Gastrocnemius medialis (tissue), 4 donors: ENCODE results near the gene ZNF789. TPM values are rescaled to one million over a fixed set of nuclear protein-coding genes. Genes with fewer than 3 reads are reported as not detected.

Experiments
- ATAC-seq, 2 donors: fragments of 150-250 bp; one replicate each; pipeline ENCODE4 v1.9.1; 2016
- DNase-seq, 2 donors: peaks; one replicate each; pipeline ENCODE4 v3.0.0-alpha.2; 2019
- H3K27ac ChIP-seq, 4 donors: fragments of 200-600 bp; sonication (generic); 1 replicate in 1 of 4; 2 replicates in 3 of 4; pipeline ENCODE4 v1.5.1; 2016 to 2018; ENCODE audit warnings: mild to moderate bottlenecking in 2 of 4, moderate library complexity in 1 of 4
- H3K27me3 ChIP-seq, 3 donors: fragments of 200-600 bp; sonication (generic) in 2 of 3; 1 replicate in 1 of 3; 2 replicates in 2 of 3; pipeline versions ENCODE4 v1.5.1 to v1.6.0; 2016 to 2019; ENCODE audit warnings: mild to moderate bottlenecking in 1 of 3, moderate library complexity in 1 of 3
- H3K36me3 ChIP-seq, 2 donors: fragments of 200-600 bp; sonication (generic) in 1 of 2; one replicate each; pipeline ENCODE4 v1.5.1; 2017 to 2018
- H3K4me1 ChIP-seq, 2 donors: fragments of 200-600 bp; sonication (generic) in 1 of 2; one replicate each; pipeline ENCODE4 v1.5.1; 2016 to 2017; ENCODE audit warnings: mild to moderate bottlenecking in 2 of 2
- H3K4me3 ChIP-seq, 4 donors: fragments of 200-600 bp; sonication (generic) in 3 of 4; 1 replicate in 1 of 4; 2 replicates in 3 of 4; pipeline ENCODE4 v1.5.1; 2016 to 2019; ENCODE audit warnings: mild to moderate bottlenecking in 2 of 4
- H3K9me3 ChIP-seq, 3 donors: fragments of 200-600 bp; sonication (generic) in 2 of 3; 1 replicate in 1 of 3; 2 replicates in 2 of 3; pipeline ENCODE4 v1.5.1; 2016 to 2019
- POLR2A ChIP-seq, 2 donors: fragments of 450-650 bp; IDR thresholded peaks; one replicate each; pipeline ENCODE4 v1.6.1; 2017; ENCODE audit warnings: antibody characterized with exemption in 2 of 2, mild to moderate bottlenecking in 2 of 2, moderate library complexity in 2 of 2
- in situ Hi-C, 4 donors: fragments of 200-750 bp; cut with MboI; loops; one replicate each; pipeline versions ENCODE4 v1.15.0 to v1.8.0; 2017; ENCODE audit warnings: low sequenced_read_pairs in 4 of 4
- intact Hi-C: fragments of 100-400 bp; cut with DNase I; formaldehyde crosslinking; loops from one replicate; pipeline ENCODE4 v1.15.1; 2023; ENCODE audit warnings: low total_unique reads
- total RNA-seq, 4 donors: library from RNA; depleted of rRNA; stranded (reverse); fragments of >200 nt; gene quantifications; one replicate each; pipeline versions ENCODE4 v1.1.0 to v1.2.3, GENCODE V29; 2016
- TF ChIP-seq, protein P1 (sequence below), 5 experiments: fragments of 450-650 bp in 3 of 5; fragments of 200-600 bp in 2 of 5; sonication (generic) in 2 of 5; IDR thresholded peaks in 4 of 5; conservative IDR thresholded peaks in 1 of 5; 1 replicate in 4 of 5; 2 replicates in 1 of 5; pipeline ENCODE4 v1.5.1; 2016 to 2019; ENCODE audit warnings: antibody characterized with exemption in 5 of 5, mild to moderate bottlenecking in 3 of 5, moderate library complexity in 3 of 5

ZNF789 gene
- total RNA-seq, 4 donors from 2014 or later, result 1.2 to 2.8 (median 1.4) TPM

DNA sequence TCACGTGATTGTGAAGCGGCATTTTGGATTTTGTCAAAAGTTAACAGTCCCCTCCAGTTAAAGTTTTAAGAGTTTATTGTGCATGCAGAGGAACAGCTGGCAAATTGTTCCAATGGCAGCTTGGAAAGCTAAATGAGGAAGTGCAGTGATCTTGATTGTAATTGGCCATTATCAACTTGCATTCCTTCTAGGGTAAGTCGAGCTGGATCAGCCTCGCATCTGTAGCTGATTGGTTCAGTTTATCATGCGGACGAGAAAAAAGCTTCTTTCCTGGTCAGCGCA is 566 bp downstream of the ZNF789 start:
- H3K4me1 ChIP-seq, result peaks cover 9 to 14% of the 10 kb centered on the region in 2 donors
- no peak for TF ChIP-seq POLR2A (IDR thresholded peaks at IDR 0.05)
- H3K36me3 ChIP-seq, result no peaks in the 10 kb centered on the region
- ATAC-seq (no peak), DNase-seq (no peak)
- peak overlapping the region; percentile 80 to 95 (median 89) for H3K27ac ChIP-seq
- H3K4me3 ChIP-seq, result peak overlapping the region; percentile 70 to 90 (median 88)
- no peaks in the 10 kb centered on the region for H3K27me3 ChIP-seq
- in situ Hi-C loops, result no loop called here
- intact Hi-C loops, result no loop called here
- H3K9me3 ChIP-seq, result no peaks in the 10 kb centered on the region

DNA sequence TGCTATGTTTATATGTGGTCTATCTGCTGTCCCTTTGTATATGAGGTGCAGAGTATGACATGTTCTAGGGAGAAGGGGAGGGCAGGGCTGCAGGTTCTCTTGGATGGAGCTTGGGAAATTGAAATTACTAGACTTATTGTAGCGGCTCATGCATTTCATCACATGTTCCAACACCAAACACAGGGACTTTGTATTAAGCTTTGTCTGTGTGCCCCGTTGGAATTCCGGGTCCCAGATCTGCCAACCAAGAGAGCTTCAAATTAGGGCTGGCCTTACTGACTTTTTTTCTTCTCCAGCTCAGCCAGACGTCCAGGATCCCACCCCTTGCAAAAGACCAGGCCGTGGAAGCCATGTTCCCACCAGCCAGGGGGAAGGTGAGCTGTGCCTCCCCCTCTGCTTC is 3.4 kb downstream of the ZNF789 start:
- ATAC-seq, result no peak
- no peak for DNase-seq
- no peaks in the 10 kb centered on the region for H3K9me3 ChIP-seq
- H3K27me3 ChIP-seq, result no peaks in the 10 kb centered on the region
- H3K36me3 ChIP-seq, result no peaks in the 10 kb centered on the region
- H3K4me1 ChIP-seq, result peaks cover 9 to 12% of the 10 kb centered on the region in 2 donors
- TF ChIP-seq, protein P1, sequence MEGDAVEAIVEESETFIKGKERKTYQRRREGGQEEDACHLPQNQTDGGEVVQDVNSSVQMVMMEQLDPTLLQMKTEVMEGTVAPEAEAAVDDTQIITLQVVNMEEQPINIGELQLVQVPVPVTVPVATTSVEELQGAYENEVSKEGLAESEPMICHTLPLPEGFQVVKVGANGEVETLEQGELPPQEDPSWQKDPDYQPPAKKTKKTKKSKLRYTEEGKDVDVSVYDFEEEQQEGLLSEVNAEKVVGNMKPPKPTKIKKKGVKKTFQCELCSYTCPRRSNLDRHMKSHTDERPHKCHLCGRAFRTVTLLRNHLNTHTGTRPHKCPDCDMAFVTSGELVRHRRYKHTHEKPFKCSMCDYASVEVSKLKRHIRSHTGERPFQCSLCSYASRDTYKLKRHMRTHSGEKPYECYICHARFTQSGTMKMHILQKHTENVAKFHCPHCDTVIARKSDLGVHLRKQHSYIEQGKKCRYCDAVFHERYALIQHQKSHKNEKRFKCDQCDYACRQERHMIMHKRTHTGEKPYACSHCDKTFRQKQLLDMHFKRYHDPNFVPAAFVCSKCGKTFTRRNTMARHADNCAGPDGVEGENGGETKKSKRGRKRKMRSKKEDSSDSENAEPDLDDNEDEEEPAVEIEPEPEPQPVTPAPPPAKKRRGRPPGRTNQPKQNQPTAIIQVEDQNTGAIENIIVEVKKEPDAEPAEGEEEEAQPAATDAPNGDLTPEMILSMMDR (IDR thresholded peaks at IDR 0.05 in 4 of 5, conservative IDR thresholded peaks at IDR 0.05 in 1 of 5), result no peak
- no peak for TF ChIP-seq POLR2A (IDR thresholded peaks at IDR 0.05)
- intact Hi-C loops (no loop called here), in situ Hi-C loops (no loop called here)
- no peak overlapping the region for H3K27ac ChIP-seq
- H3K4me3 ChIP-seq, result no peak overlapping the region

- ATAC-seq (no peak), DNase-seq (no peak)
- Histone ChIP-seq H3K36me3 (peaks cover 0 to 9% of the 10 kb centered on the region in 2 donors), H3K27me3 (no peaks in the 10 kb centered on the region), H3K4me1 (peaks cover 1 to 2% of the 10 kb centered on the region in 2 donors), H3K4me3 (no peak overlapping the region), H3K27ac (peak overlapping the region in 1 of 4 donors; percentile 39), H3K9me3 (no peaks in the 10 kb centered on the region)
- in situ Hi-C loops (no loop called here), intact Hi-C loops (no loop called here)
- TF ChIP-seq, protein P1 (IDR thresholded peaks at IDR 0.05 in 4 of 5, conservative IDR thresholded peaks at IDR 0.05 in 1 of 5), result no peak
- TF ChIP-seq POLR2A (IDR thresholded peaks at IDR 0.05), result no peak
Measured at GRCh38 chr7:99478464-99479440, 6.1 kb downstream of the ZNF789 start.

DNA sequence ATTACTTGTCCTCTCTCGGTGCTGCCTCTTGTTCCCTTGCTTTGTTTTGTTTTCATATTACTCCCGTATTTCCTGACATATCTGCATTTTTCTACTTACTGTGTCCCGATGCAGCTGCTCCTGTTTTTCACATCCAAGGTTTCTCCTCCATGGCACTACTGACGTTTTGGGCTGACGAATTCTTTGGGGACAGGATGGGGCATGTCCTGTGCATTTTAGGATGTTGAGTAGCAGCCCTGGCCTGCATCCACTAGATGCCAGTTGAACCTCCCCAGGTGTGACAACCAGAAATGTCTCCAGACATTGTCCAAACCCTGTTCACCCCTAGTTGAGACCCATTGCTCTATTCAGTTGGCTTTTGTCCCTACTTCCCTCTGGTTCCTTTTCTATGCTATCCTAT is 12.4 kb downstream of the ZNF789 start:
- Histone ChIP-seq H3K36me3 (peaks cover 0 to 26% of the 10 kb centered on the region in 2 donors), H3K9me3 (no peaks in the 10 kb centered on the region), H3K27me3 (no peaks in the 10 kb centered on the region), H3K4me3 (no peak overlapping the region), H3K27ac (no peak overlapping the region), H3K4me1 (no peaks in the 10 kb centered on the region)
- ATAC-seq (no peak), DNase-seq (no peak)
- TF ChIP-seq POLR2A (IDR thresholded peaks at IDR 0.05), result no peak
- TF ChIP-seq, protein P1 (IDR thresholded peaks at IDR 0.05 in 4 of 5, conservative IDR thresholded peaks at IDR 0.05 in 1 of 5), result no peak
- in situ Hi-C loops, result no loop called here
- intact Hi-C loops, result no loop called here

GRCh38 chr7:99489235-99489634 is 16.5 kb downstream of the ZNF789 start:
- in situ Hi-C loops, result no loop called here
- H3K36me3 ChIP-seq, result peaks cover 9 to 48% of the 10 kb centered on the region in 2 donors
- no peak for TF ChIP-seq POLR2A (IDR thresholded peaks at IDR 0.05)
- TF ChIP-seq, protein P1 (IDR thresholded peaks at IDR 0.05 in 4 of 5, conservative IDR thresholded peaks at IDR 0.05 in 1 of 5), result no peak
- H3K4me1 ChIP-seq, result no peaks in the 10 kb centered on the region
- no peak for ATAC-seq
- no peak overlapping the region for H3K27ac ChIP-seq
- H3K4me3 ChIP-seq, result no peak overlapping the region
- H3K9me3 ChIP-seq, result peaks cover 3 to 13% (median 7%) of the 10 kb centered on the region in 3 donors
- H3K27me3 ChIP-seq, result no peaks in the 10 kb centered on the region
- DNase-seq, result no peak
- intact Hi-C loops, result no loop called here
